BJ (cell line): ENCODE results near the gene DTX3L. TPM values are rescaled to one million over a fixed set of nuclear protein-coding genes. Genes with fewer than 3 reads are reported as not detected.

Experiments
- CTCF ChIA-PET: fragments of 350-600 bp; formaldehyde crosslinking; extraction: SDS; loops from one replicate; lab custom pipeline; 2021; ENCODE audit warnings: antibody characterized with exemption, inconsistent platforms; lab: Yijun Ruan, JAX
- POLR2A ChIA-PET: fragments of 300-600 bp; sonication (Branson Sonifier 250); formaldehyde crosslinking; extraction: SDS; loops from one replicate; lab custom pipeline; 2021; ENCODE audit warnings: antibody characterized with exemption; lab: Charles Lee
- DNase-seq: peaks from one replicate; pipeline ENCODE4 v3.0.0-alpha.2; 2011; ENCODE audit warnings: low read depth
- H3K27me3 ChIP-seq: 2 replicates; pipeline ENCODE4 v1.6.0; 2011; ENCODE audit warnings: low read length; ENCODE audit not compliant: control insufficient read depth, insufficient read depth
- H3K36me3 ChIP-seq: 2 replicates; pipeline ENCODE4 v1.5.1; 2011; ENCODE audit warnings: low read length; ENCODE audit not compliant: control insufficient read depth, insufficient read depth
- H3K4me3 ChIP-seq: 2 replicates; pipeline ENCODE4 v1.5.1; 2011; ENCODE audit warnings: low read depth, mild to moderate bottlenecking, control low read depth, low read length
- CTCF ChIP-seq: IDR thresholded peaks from 2 replicates; pipeline ENCODE4 v1.5.1; 2011; ENCODE audit warnings: low read depth, mild to moderate bottlenecking, control low read depth, inconsistent platforms, low read length, moderate library complexity; ENCODE audit not compliant: insufficient read depth
- polyA plus RNA-seq: library from polyadenylated mRNA; depleted of rRNA; stranded (reverse); fragments of >200 nt; gene quantifications from 2 replicates; pipeline ENCODE4 v1.2.3, GENCODE V29; 2011

The DTX3L gene
- polyA plus RNA-seq, 1 experiment, result 3.5 TPM

- DNase-seq, result no peak
- H3K36me3 ChIP-seq, result 0 out of 2 replicates have a peak, but pooled peaks cover 1% of the 10 kb centered on the region
- ChIA-PET POLR2A (no interaction called here), CTCF (no interaction called here)
- no peaks in the 10 kb centered on the region; the same call in 1 of the 2 replicates for H3K27me3 ChIP-seq
- H3K4me3 ChIP-seq, result no peak overlapping the region; the same call in none of the 2 replicates
- no peak for TF ChIP-seq CTCF
Observed at GRCh38 chr3:122578069-122578740, 14.1 kb downstream of the DTX3L start.

- ChIA-PET CTCF (no interaction called here), POLR2A (no interaction called here)
- H3K27me3 ChIP-seq, result no peaks in the 10 kb centered on the region; the same call in 1 of the 2 replicates
- H3K4me3 ChIP-seq, result no peak overlapping the region
- H3K36me3 ChIP-seq, result no peaks in the 10 kb centered on the region
- no peak for TF ChIP-seq CTCF
- DNase-seq, result no peak
Observed at GRCh38 chr3:122580470-122580869, 16.3 kb downstream of the DTX3L start.

GRCh38 chr3:122581622-122582021, 17.5 kb downstream of the DTX3L start:
- ChIA-PET CTCF (interaction anchor here (1.0 kb wide), 1 partner anchor 97 kb away, joined by 3 read pairs; no protein-coding TSS in a partner anchor), POLR2A (no interaction called here)
- H3K4me3 ChIP-seq, result no peak overlapping the region
- no peak for DNase-seq
- no peaks in the 10 kb centered on the region for H3K36me3 ChIP-seq
- H3K27me3 ChIP-seq, result no peaks in the 10 kb centered on the region; the same call in 1 of the 2 replicates
- TF ChIP-seq CTCF, result no peak

GRCh38 chr3:122582390-122582789, 18.3 kb downstream of the DTX3L start:
- no peaks in the 10 kb centered on the region; the same call in 1 of the 2 replicates for H3K27me3 ChIP-seq
- no peak for DNase-seq
- no peak for TF ChIP-seq CTCF
- H3K4me3 ChIP-seq, result no peak overlapping the region
- ChIA-PET POLR2A (no interaction called here), CTCF (interaction anchor here (1.0 kb wide), 1 partner anchor 96 kb away, joined by 3 read pairs; no protein-coding TSS in a partner anchor)
- no peaks in the 10 kb centered on the region for H3K36me3 ChIP-seq

- CTCF ChIA-PET, result interaction anchor here (1.7 kb wide), 1 partner anchor 14 kb away, joined by 5 read pairs; no protein-coding TSS in a partner anchor
Observed at GRCh38 chr3:122586098-122586497, 22.0 kb downstream of the DTX3L start.

More at GRCh38 chr3:122586098-122586497, 22.0 kb downstream of the DTX3L start:
- no peak for TF ChIP-seq CTCF
- DNase-seq, result no peak
- POLR2A ChIA-PET, result no interaction called here
- Histone ChIP-seq H3K27me3 (no peaks in the 10 kb centered on the region), H3K36me3 (no peaks in the 10 kb centered on the region), H3K4me3 (no peak overlapping the region)
